AG04450 (cell line): ENCODE measurements around the gene UBR4. TPM values are rescaled to one million over a fixed set of nuclear protein-coding genes. Genes with fewer than 3 reads are reported as not detected.

ENCODE experiments used
- CTCF ChIA-PET: fragments of 300-600, 350-600 bp; formaldehyde crosslinking; extraction: SDS; loops from one replicate; lab custom pipeline; 2022; ENCODE audit warnings: antibody characterized with exemption, inconsistent platforms; lab: Charles Lee
- POLR2A ChIA-PET: fragments of 350-600 bp; formaldehyde crosslinking; extraction: SDS; loops from one replicate; lab custom pipeline; 2021; ENCODE audit warnings: antibody characterized with exemption, inconsistent platforms; lab: Yijun Ruan, JAX
- DNase-seq: peaks from one replicate; pipeline ENCODE4 v3.0.0-alpha.2; 2011; ENCODE audit warnings: low read depth, low spot score
- H3K27ac ChIP-seq: one replicate; pipeline ENCODE4 v1.5.1; 2012; ENCODE audit warnings: low read depth, low read length, control low read depth
- H3K27me3 ChIP-seq: one replicate; pipeline ENCODE4 v1.6.0; 2012; ENCODE audit warnings: low read length; ENCODE audit not compliant: control insufficient read depth, insufficient read depth
- H3K4me3 ChIP-seq: 2 replicates; pipeline ENCODE4 v1.5.1; 2011; ENCODE audit warnings: mild to moderate bottlenecking, low read depth, low read length, control low read depth
- H3K9me3 ChIP-seq: 2 replicates; pipeline ENCODE4 v1.5.1; 2012; ENCODE audit warnings: low read length; ENCODE audit not compliant: control insufficient read depth, insufficient read depth
- polyA plus RNA-seq: library from polyadenylated mRNA; depleted of rRNA; stranded (reverse); fragments of >200 nt; gene quantifications from 2 replicates; pipeline ENCODE4 v1.2.3, GENCODE V29; 2011
- TF ChIP-seq, protein P1 (sequence below): IDR thresholded peaks from 2 replicates; pipeline ENCODE4 v1.5.1; 2011; ENCODE audit warnings: low read depth, low read length, control low read depth, inconsistent platforms

Gene UBR4
- polyA plus RNA-seq, 1 experiment: 91.9 TPM

DNA sequence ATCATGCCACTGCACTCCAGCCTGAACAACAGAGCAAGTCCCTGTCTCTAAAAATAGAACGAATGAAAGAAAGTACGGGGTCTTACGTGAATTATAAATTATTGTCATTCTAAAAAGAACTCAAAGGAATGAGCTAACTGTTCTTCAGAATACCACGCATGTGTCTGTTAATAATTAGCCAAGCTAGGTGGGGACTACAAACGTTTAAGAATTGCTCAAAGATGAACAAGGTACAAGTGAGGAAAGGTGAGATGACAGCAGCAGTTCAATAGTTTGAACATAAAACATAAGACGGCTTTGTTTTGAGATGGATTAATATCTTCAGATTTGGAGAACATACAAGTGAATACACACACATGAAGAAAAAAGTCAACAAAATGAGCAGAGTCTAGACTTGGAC, 79.6 kb downstream of the UBR4 start:
- TF ChIP-seq, protein P1, sequence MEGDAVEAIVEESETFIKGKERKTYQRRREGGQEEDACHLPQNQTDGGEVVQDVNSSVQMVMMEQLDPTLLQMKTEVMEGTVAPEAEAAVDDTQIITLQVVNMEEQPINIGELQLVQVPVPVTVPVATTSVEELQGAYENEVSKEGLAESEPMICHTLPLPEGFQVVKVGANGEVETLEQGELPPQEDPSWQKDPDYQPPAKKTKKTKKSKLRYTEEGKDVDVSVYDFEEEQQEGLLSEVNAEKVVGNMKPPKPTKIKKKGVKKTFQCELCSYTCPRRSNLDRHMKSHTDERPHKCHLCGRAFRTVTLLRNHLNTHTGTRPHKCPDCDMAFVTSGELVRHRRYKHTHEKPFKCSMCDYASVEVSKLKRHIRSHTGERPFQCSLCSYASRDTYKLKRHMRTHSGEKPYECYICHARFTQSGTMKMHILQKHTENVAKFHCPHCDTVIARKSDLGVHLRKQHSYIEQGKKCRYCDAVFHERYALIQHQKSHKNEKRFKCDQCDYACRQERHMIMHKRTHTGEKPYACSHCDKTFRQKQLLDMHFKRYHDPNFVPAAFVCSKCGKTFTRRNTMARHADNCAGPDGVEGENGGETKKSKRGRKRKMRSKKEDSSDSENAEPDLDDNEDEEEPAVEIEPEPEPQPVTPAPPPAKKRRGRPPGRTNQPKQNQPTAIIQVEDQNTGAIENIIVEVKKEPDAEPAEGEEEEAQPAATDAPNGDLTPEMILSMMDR: no peak
- ChIA-PET CTCF (no interaction called here), POLR2A (no interaction called here)
- Histone ChIP-seq H3K4me3 (no peak overlapping the region), H3K27me3 (no peaks in the 10 kb centered on the region), H3K9me3 (peaks cover 3% of the 10 kb centered on the region; the same call in 1 of the 2 replicates), H3K27ac (no peak overlapping the region)
- DNase-seq: no peak

DNA sequence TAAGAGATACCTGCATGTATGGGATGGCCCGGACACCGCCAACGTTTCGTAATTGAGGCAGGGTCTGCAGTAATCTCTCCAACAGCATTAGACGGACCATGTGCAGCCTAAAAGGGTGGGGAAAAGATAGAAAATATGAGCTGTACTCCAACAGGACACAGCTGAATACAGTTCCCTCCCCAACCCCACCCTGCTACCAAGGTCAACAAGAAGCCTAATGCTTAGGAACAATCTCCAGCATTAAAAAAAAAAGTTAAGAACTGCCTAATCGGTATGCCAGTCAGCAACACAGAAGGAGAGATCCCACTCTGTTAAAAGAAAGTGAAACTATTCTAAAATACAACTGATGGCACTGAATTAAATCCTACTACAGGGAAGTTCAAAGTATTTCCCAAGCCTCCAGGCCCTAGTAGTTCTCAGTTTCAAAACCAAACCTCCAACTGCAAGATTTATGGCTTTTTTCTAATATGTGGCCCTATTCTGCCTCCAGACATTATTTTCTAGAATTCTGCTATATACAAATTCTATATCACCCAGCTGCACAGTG, 81.0 kb downstream of the UBR4 start:
- H3K4me3 ChIP-seq: no peak overlapping the region
- TF ChIP-seq, protein P1: no peak
- DNase-seq: no peak
- H3K27me3 ChIP-seq: no peaks in the 10 kb centered on the region
- ChIA-PET POLR2A (no interaction called here), CTCF (interaction anchor here (0.5 to 2.4 kb wide), 3 partner anchors 10 to 216 kb away, joined by 3 to 9 read pairs (median 4); no protein-coding TSS in a partner anchor)
- no peak overlapping the region for H3K27ac ChIP-seq
- peaks cover 3% of the 10 kb centered on the region; the same call in 1 of the 2 replicates for H3K9me3 ChIP-seq

DNA sequence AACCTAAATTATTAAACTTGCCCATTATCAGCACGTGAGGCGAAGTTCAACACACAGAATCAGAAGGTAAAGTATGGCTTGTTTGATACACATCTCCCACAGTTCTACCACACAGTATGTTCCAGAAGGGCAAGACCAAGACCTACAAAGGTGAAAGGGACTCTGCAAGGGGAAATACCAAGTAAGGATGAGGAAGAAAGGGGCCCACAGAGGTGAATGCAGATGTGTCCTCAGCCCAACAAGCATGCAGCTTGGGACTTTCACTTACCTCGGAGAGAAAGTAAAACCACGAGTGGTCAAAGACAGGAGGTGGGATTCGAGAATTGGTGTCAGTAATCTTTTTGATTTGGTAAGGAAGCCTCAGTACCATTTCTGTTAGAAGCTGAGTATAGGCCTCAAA, 85.8 kb downstream of the UBR4 start:
- CTCF ChIA-PET: interaction anchor here (1.0 kb wide), 1 partner anchor 55 kb away, joined by 3 read pairs; no protein-coding TSS in a partner anchor
- no peak overlapping the region for H3K4me3 ChIP-seq
- H3K27ac ChIP-seq: no peak overlapping the region
- no peak for DNase-seq
- no peaks in the 10 kb centered on the region for H3K9me3 ChIP-seq
- POLR2A ChIA-PET: no interaction called here
- TF ChIP-seq, protein P1: no peak
- no peaks in the 10 kb centered on the region for H3K27me3 ChIP-seq

DNA sequence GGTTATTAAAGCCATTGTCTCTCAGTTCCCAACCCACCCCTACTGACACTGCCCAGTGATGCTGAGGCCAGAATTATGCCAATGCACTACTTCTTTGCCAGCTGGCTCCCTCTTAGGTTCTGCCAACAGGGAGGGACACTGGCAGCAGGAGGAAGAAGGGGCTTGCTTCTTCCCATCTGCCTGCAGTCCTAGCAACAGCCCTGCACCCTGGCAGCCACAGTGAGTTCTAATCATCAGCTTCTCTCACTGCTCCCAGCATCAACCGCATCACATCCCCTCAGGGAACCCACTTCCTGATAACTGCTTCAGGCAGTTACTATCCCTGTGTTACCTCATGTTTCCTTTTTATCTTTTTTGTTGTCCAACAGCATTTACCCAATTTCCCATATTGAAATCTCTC, 86.2 kb downstream of the UBR4 start:
- CTCF ChIA-PET: no interaction called here

DNA sequence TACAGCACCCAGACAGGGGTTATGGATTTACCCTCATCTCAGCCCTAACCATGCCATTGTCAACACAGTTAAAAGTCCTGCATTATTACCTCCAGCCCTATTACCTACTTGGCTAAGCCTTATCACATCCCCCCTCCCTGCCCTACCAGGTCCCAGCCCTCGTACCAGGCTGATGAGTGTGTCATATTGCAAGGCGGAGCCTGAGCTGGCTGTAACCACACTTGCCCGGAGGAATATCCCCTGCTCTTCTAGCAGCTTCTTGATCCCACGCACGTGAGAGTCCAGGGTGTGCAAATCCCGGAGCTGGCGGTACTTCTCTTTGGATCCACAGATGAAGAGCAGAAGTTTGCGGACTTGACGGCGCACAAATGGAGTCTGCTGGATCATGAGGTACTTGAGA, 87.4 kb downstream of the UBR4 start:
- no peak for DNase-seq
- H3K27me3 ChIP-seq: no peaks in the 10 kb centered on the region
- CTCF ChIA-PET: interaction anchor here (1.5 kb wide), 1 partner anchor 9 kb away, joined by 3 read pairs; no protein-coding TSS in a partner anchor
- no peak overlapping the region for H3K27ac ChIP-seq
- H3K4me3 ChIP-seq: no peak overlapping the region
- POLR2A ChIA-PET: no interaction called here
- H3K9me3 ChIP-seq: no peaks in the 10 kb centered on the region
- TF ChIP-seq, protein P1: no peak

More for the DNA sequence above, 86.2 kb downstream of the UBR4 start:
- POLR2A ChIA-PET: no interaction called here
- no peaks in the 10 kb centered on the region for H3K27me3 ChIP-seq
- H3K27ac ChIP-seq: no peak overlapping the region
- H3K9me3 ChIP-seq: no peaks in the 10 kb centered on the region
- DNase-seq: no peak
- no peak overlapping the region for H3K4me3 ChIP-seq
- TF ChIP-seq, protein P1: no peak
